K562 (cell line): ENCODE data around the gene LY6G6C. TPM values are rescaled to one million over a fixed set of nuclear protein-coding genes. Genes with fewer than 3 reads are reported as not detected.

Source experiments
- BCOR ChIP-seq: fragments of 450-650 bp; IDR thresholded peaks from 2 replicates; pipeline ENCODE4 v1.6.1; 2016
- CBX2 ChIP-seq: fragments of 200-600 bp; sonication (generic); IDR thresholded peaks from one replicate; pipeline ENCODE4 v1.6.1; 2012; ENCODE audit warnings: mild to moderate bottlenecking, low read length, inconsistent platforms; ENCODE audit not compliant: insufficient read depth, poor library complexity, severe bottlenecking
- CEBPB ChIP-seq: fragments of 450-650 bp; IDR thresholded peaks from 2 replicates; pipeline ENCODE4 v1.6.1; 2016; ENCODE audit warnings: missing genetic modification characterization, missing compliant biosample characterization
- CGGBP1 ChIP-seq: fragments of 250-450 bp; sonication (Bioruptor Pico); IDR thresholded peaks from 2 replicates; pipeline ENCODE4 v1.9.0; 2021; ENCODE audit warnings: mild to moderate bottlenecking
- FOXK2 ChIP-seq, 2 experiments: fragments of 450-650 bp; IDR thresholded peaks in 1 of 2; conservative IDR thresholded peaks in 1 of 2; 2 replicates each; pipeline ENCODE4 v1.6.1; 2016; ENCODE audit warnings: low read depth in 2 of 2, mild to moderate bottlenecking in 1 of 2
- GTF2F1 ChIP-seq: IDR thresholded peaks from 2 replicates; pipeline ENCODE4 v1.6.1; 2011; ENCODE audit warnings: low read depth, low read length, improper control_type of control experiment
- HOXB6 ChIP-seq: fragments of 250-450 bp; sonication (Bioruptor Pico); IDR thresholded peaks from 2 replicates; pipeline ENCODE4 v1.5.1; 2022; ENCODE audit warnings: mild to moderate bottlenecking, borderline replicate concordance
- ID3 ChIP-seq, 2 experiments: fragments of 250-450 bp in 1 of 2; fragments of 450-650 bp in 1 of 2; sonication (Bioruptor Pico) in 1 of 2; IDR thresholded peaks; 2 replicates each; pipeline versions ENCODE4 v1.6.1 to v1.8.0; 2016 to 2021; ENCODE audit warnings: mild to moderate bottlenecking in 2 of 2, moderate library complexity in 2 of 2, missing compliant biosample characterization in 1 of 2, missing genetic modification characterization in 1 of 2
- KDM1A ChIP-seq, 2 experiments: fragments of 450-650 bp; IDR thresholded peaks; 2 replicates each; pipeline ENCODE4 v1.6.1; 2016; ENCODE audit warnings: mild to moderate bottlenecking in 2 of 2
- KDM4B ChIP-seq, 2 experiments: fragments of 450-650 bp in 1 of 2; sonication (generic) in 1 of 2; IDR thresholded peaks; 2 replicates each; pipeline ENCODE4 v1.6.1; 2016 to 2017; ENCODE audit warnings: borderline replicate concordance in 2 of 2, antibody characterized with exemption in 1 of 2, low read depth in 1 of 2, mild to moderate bottlenecking in 1 of 2
- MEIS2 ChIP-seq: fragments of 450-650 bp; IDR thresholded peaks from 2 replicates; pipeline ENCODE4 v1.6.1; 2014; ENCODE audit warnings: mild to moderate bottlenecking; ENCODE audit not compliant: partially characterized antibody
- NFIX ChIP-seq: fragments of 250-450 bp; sonication (Bioruptor Pico); IDR thresholded peaks from 2 replicates; pipeline ENCODE4 v1.4.0; 2020; ENCODE audit warnings: low read depth, mild to moderate bottlenecking, moderate library complexity
- PHB2 ChIP-seq: fragments of 450-650 bp; IDR thresholded peaks from 2 replicates; pipeline ENCODE4 v1.6.1; 2017; ENCODE audit warnings: low read depth
- RBM22 ChIP-seq: fragments of 200-400 bp; formaldehyde crosslinking; IDR thresholded peaks from 2 replicates; pipeline ENCODE4 v1.6.1; 2018; ENCODE audit warnings: low read length, low read depth; ENCODE audit not compliant: poor library complexity, severe bottlenecking
- REST ChIP-seq, 2 experiments: fragments of 450-650 bp; formaldehyde crosslinking in 1 of 2; IDR thresholded peaks; 2 replicates each; pipeline versions ENCODE4 v1.4.0 to v1.6.1; 2014 to 2020; ENCODE audit warnings: mild to moderate bottlenecking in 2 of 2, borderline replicate concordance in 1 of 2, low read depth in 1 of 2
- SAFB2 ChIP-seq: fragments of 200-400 bp; formaldehyde crosslinking; IDR thresholded peaks from 2 replicates; pipeline ENCODE4 v1.6.1; 2018; ENCODE audit warnings: borderline replicate concordance, low read length, low read depth, moderate library complexity; ENCODE audit not compliant: severe bottlenecking
- SMARCC2 ChIP-seq: fragments of 450-650 bp; IDR thresholded peaks from 2 replicates; pipeline ENCODE4 v1.6.1; 2017; ENCODE audit warnings: antibody characterized with exemption, moderate library complexity, mild to moderate bottlenecking, low read depth
- WHSC1 ChIP-seq: IDR thresholded peaks from one replicate; pipeline ENCODE4 v1.6.1; 2012; ENCODE audit warnings: low read length, control low read depth, inconsistent platforms
- polyA plus RNA-seq, 8 experiments: library from polyadenylated mRNA; depleted of rRNA in 4 of 8; stranded (reverse) in 5 of 8; unstranded in 3 of 8; fragments of >200 nt; fragmentation: Nextera tagmentation in 2 of 8; fragmentation: Illumina TruSeq in 1 of 8; extraction: Ambion mirVana in 2 of 8; extraction: Trizol in 1 of 8; gene quantifications; 2 replicates each; pipeline versions ENCODE4 v1.2.1 to v1.2.3, GENCODE V29; 2011 to 2014; ENCODE audit warnings: inconsistent platforms in 1 of 8, missing spikeins in 1 of 8
- total RNA-seq, 7 experiments: library from RNA; depleted of rRNA in 6 of 7; stranded (reverse); fragments of >200 nt in 6 of 7; fragmentation: Illumina TruSeq in 2 of 7; extraction: Trizol in 2 of 7; gene quantifications; 2 replicates each; pipeline versions ENCODE4 v1.2.1 to v1.2.3, GENCODE V29; 2011 to 2021; ENCODE audit warnings: low replicate concordance in 1 of 7

The LY6G6C gene
- total and polyA plus RNA-seq, 9 of the 15 experiments (the other 6 are each of a cell fraction or from before 2014, with no cell fraction given), result 0.06 to 0.20 TPM; not detected in 7

- TF ChIP-seq WHSC1, result no peak
- no peak for TF ChIP-seq CEBPB
- TF ChIP-seq KDM1A (IDR thresholded peaks at IDR 0.05), result no peak
- TF ChIP-seq PHB2, result peak; percentile 53; the same call in 1 of the 2 replicates
- TF ChIP-seq BCOR, result peak; percentile 91; the same call in 1 of the 2 replicates
- no peak for TF ChIP-seq MEIS2
- TF ChIP-seq RBM22, result peak; percentile 49
- no peak for TF ChIP-seq FOXK2 (conservative IDR thresholded peaks at IDR 0.05 in 1 of 2, IDR thresholded peaks at IDR 0.05 in 1 of 2; ENCODE audit: low read depth in 2 of 2)
- TF ChIP-seq ID3 (CRISPR knock-in tag; IDR thresholded peaks at IDR 0.05), result no peak
- TF ChIP-seq ID3 (tag; IDR thresholded peaks at IDR 0.05), result peak; percentile 62
- no peak for TF ChIP-seq HOXB6
- no peak for TF ChIP-seq KDM4B (IDR thresholded peaks at IDR 0.05; ENCODE audit: borderline replicate concordance in 2 of 2, low read depth in 1 of 2)
- TF ChIP-seq REST (IDR thresholded peaks at IDR 0.05; ENCODE audit: borderline replicate concordance), result no peak
- TF ChIP-seq REST (CRISPR knock-in tag; IDR thresholded peaks at IDR 0.05; ENCODE audit: low read depth), result peak; percentile 80; the same call in 1 of the 2 replicates
- no peak for TF ChIP-seq CBX2
- no peak for TF ChIP-seq SAFB2
- TF ChIP-seq GTF2F1, result peak; percentile 82; the same call in 1 of the 2 replicates
- 0 out of 2 replicates have a peak, but pooled peaks have one; percentile 18 for TF ChIP-seq SMARCC2
- no peak; the same call in 1 of the 2 replicates for TF ChIP-seq CGGBP1 (CRISPR knock-in tag)
- TF ChIP-seq NFIX (CRISPR knock-in tag), result no peak
Measured at GRCh38 chr6:31736021-31736767, 14.6 kb upstream of the LY6G6C start, which contains the start of gene CLIC1 (continued).
